ENCODE results near the gene RASL10A.

DNA sequence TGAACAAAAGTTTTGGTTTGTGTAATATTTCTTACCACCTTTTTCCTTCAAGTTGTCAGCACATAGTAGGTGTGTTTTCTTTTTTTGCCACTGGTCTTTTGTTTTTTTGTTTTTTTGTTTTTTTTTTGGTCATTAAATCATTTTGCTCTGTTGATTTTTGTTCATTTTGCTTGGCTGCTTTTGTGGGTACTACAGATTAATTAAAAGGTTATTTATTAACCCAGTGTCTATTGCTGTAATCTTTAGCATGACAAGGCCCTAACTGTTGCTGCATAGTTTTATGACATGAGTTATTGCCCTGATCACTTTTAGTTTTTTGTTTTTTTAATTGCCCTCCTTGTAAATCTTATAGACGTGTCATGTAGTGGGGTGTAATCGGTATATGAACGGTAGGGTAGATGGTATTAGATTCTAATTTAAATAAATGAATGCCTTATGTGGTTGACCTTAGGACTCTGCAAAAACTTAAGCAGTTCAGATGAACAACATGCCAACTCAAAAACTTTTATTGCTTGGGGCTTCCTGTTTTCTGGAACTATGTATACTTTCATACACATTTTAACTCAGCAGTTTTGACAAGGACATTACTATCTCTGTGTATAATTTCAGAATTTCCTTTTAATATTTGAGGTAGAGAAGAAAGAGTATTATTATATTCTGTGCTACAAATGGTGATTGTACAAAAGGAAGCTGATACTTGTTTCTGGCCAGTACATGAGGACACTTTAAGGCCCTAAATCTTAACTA, 39.5 kb downstream of the RASL10A start:
- TF ChIP-seq EZH2 (IDR thresholded peaks at IDR 0.05; ENCODE audit: insufficient read depth, poor library complexity, severe bottlenecking) (no peak), EZH2phosphoT487 (IDR thresholded peaks at IDR 0.05; ENCODE audit: insufficient read depth, low read depth) (no peak)

Measured in GM23248 (cell line).